Lower leg skin (tissue), 3 donors: ENCODE measurements around the gene KDM5A.

Source experiments
- POLR2A ChIP-seq, 2 donors: fragments of 450-650 bp; IDR thresholded peaks; one replicate each; pipeline ENCODE4 v1.6.1; 2016 to 2017; ENCODE audit warnings: antibody characterized with exemption in 2 of 2, mild to moderate bottlenecking in 1 of 2, moderate library complexity in 1 of 2
- TF ChIP-seq, protein P1 (sequence below), 3 donors: fragments of 450-650 bp; IDR thresholded peaks; one replicate each; pipeline ENCODE4 v1.5.1; 2016; ENCODE audit warnings: antibody characterized with exemption in 3 of 3, mild to moderate bottlenecking in 3 of 3, moderate library complexity in 2 of 3

- TF ChIP-seq POLR2A (IDR thresholded peaks at IDR 0.05), result no peak
- TF ChIP-seq, protein P1, sequence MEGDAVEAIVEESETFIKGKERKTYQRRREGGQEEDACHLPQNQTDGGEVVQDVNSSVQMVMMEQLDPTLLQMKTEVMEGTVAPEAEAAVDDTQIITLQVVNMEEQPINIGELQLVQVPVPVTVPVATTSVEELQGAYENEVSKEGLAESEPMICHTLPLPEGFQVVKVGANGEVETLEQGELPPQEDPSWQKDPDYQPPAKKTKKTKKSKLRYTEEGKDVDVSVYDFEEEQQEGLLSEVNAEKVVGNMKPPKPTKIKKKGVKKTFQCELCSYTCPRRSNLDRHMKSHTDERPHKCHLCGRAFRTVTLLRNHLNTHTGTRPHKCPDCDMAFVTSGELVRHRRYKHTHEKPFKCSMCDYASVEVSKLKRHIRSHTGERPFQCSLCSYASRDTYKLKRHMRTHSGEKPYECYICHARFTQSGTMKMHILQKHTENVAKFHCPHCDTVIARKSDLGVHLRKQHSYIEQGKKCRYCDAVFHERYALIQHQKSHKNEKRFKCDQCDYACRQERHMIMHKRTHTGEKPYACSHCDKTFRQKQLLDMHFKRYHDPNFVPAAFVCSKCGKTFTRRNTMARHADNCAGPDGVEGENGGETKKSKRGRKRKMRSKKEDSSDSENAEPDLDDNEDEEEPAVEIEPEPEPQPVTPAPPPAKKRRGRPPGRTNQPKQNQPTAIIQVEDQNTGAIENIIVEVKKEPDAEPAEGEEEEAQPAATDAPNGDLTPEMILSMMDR (IDR thresholded peaks at IDR 0.05), result no peak
Observed at GRCh38 chr12:307406-307805, 81.7 kb downstream of the KDM5A start.
